Mucosa of descending colon (tissue), 3 donors: ENCODE measurements around the gene FHIT. TPM values are rescaled to one million over a fixed set of nuclear protein-coding genes. Genes with fewer than 3 reads are reported as not detected.

Source experiments
- ATAC-seq: fragments of 200-7000 bp; cut with Tn5 transposase; one replicate; pipeline ENCODE4 v1.9.1; 2020; ENCODE audit warnings: mild to moderate bottlenecking, moderate library complexity
- DNase-seq, 3 donors: peaks; one replicate each; pipeline ENCODE4 v3.0.0-alpha.2; 2020
- H3K36me3 ChIP-seq: fragments of 200-600 bp; one replicate; pipeline ENCODE4 v1.8.0; 2021; ENCODE audit warnings: low read depth, mild to moderate bottlenecking
- H3K4me1 ChIP-seq: fragments of 200-600 bp; one replicate; pipeline ENCODE4 v1.8.0; 2021; ENCODE audit warnings: low read depth, mild to moderate bottlenecking
- H3K4me3 ChIP-seq: fragments of 200-600 bp; one replicate; pipeline ENCODE4 v1.8.0; 2021; ENCODE audit warnings: mild to moderate bottlenecking
- H3K9me3 ChIP-seq: fragments of 200-600 bp; one replicate; pipeline ENCODE4 v1.8.0; 2021; ENCODE audit warnings: mild to moderate bottlenecking
- intact Hi-C, 2 donors: fragments of 100-400 bp; cut with DNase I in 1 of 2; cut with micrococcal nuclease in 1 of 2; formaldehyde crosslinking; loops; one replicate each; pipeline versions ENCODE4 v1.11.0 to v1.11.1; 2022; cut with DNase I, micrococcal nuclease
- total RNA-seq, 3 donors: library from RNA; stranded (reverse); fragmentation: NEBNext Ultra II Directional in 2 of 3; extraction: Animal tissue kit (Norgen Biotek cat#: 25700) in 2 of 3; gene quantifications; one replicate each; pipeline versions ENCODE4 v1.2.1 to v1.2.4, GENCODE V29; 2021 to 2023
- TF ChIP-seq, protein P1 (sequence below): fragments of 200-600 bp; IDR thresholded peaks from one replicate; pipeline ENCODE4 v1.8.0; 2022; ENCODE audit warnings: antibody characterized with exemption, mild to moderate bottlenecking
- donor health status: DM: no; HTN: no; CAD: no; lungs with moderate emphysema.
- donor health status: DM: no; HTN: no; CAD: no.
- donor health status: DM: no; HTN: yes; CAD: no.

The FHIT gene
- total RNA-seq, 3 donors from 2014 or later, result 8.9 to 20.7 (median 18.6) TPM

DNA sequence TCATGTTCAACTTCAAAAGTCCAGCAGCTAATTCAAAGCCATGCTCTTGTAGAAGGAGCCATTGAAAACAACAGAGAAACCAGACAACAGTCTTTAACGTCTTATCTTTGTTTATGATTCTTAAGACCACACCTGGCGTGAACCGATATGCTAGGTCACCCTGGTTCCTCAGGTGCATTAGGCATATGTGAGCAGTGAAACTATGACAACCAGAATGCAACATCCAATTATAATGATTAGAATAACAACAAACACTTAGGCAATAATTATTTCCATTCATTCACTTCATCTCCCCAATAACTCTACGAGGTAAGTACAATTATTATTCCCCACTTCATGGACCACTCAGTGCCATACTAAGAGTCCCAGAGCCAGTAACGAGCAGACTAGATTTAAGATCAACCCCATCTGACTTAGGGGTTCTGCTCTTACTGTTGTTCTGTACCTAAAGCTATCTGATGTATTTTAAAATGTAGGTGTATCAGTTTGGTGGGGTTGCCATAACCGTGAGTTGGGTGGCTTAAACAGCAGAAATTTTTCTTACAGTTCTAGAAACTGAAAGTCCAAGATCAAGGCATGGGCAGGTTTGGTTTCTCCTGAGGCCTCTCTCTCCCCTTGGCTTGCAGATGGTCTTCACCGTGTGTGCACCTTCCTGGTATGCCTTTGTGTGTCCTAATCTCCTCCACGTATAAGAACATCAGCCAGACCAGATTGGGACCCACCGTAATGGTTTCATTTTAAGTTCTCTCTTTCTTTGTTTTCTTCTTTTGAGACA lies 1203.6 kb downstream of the FHIT start:
- no peaks in the 10 kb centered on the region for H3K36me3 ChIP-seq
- no peaks in the 10 kb centered on the region for H3K9me3 ChIP-seq
- no peak for ATAC-seq
- TF ChIP-seq, protein P1, sequence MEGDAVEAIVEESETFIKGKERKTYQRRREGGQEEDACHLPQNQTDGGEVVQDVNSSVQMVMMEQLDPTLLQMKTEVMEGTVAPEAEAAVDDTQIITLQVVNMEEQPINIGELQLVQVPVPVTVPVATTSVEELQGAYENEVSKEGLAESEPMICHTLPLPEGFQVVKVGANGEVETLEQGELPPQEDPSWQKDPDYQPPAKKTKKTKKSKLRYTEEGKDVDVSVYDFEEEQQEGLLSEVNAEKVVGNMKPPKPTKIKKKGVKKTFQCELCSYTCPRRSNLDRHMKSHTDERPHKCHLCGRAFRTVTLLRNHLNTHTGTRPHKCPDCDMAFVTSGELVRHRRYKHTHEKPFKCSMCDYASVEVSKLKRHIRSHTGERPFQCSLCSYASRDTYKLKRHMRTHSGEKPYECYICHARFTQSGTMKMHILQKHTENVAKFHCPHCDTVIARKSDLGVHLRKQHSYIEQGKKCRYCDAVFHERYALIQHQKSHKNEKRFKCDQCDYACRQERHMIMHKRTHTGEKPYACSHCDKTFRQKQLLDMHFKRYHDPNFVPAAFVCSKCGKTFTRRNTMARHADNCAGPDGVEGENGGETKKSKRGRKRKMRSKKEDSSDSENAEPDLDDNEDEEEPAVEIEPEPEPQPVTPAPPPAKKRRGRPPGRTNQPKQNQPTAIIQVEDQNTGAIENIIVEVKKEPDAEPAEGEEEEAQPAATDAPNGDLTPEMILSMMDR, result no peak
- intact Hi-C loops, result no loop called here
- no peak for DNase-seq
- H3K4me3 ChIP-seq, result no peak overlapping the region
- no peaks in the 10 kb centered on the region for H3K4me1 ChIP-seq

DNA sequence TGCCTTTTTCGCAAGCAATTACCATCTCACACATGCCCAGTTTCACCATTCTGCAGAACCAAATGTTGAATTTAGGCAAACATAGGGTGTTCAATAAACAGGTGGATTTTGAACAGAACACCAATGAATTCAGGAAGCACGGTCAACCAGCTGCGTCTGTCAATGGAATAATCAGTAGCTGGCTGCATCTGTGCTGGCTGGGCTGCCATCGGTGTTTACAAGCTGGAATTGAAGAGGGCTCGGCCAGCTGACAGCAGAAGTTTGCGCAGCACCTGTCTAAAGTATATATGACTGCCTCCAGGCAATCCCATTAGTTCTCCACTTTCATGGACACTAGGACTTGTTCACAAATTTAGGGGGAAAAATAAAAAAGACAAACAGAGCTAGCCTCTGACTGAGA lies 1205.0 kb downstream of the FHIT start:
- DNase-seq (peak in 1 of 3 donors; percentile 10), ATAC-seq (peak; percentile 63)
- intact Hi-C loops, result no loop called here
- Histone ChIP-seq H3K9me3 (no peaks in the 10 kb centered on the region), H3K36me3 (no peaks in the 10 kb centered on the region), H3K4me3 (no peak overlapping the region), H3K4me1 (no peaks in the 10 kb centered on the region)
- TF ChIP-seq, protein P1, result no peak

DNA sequence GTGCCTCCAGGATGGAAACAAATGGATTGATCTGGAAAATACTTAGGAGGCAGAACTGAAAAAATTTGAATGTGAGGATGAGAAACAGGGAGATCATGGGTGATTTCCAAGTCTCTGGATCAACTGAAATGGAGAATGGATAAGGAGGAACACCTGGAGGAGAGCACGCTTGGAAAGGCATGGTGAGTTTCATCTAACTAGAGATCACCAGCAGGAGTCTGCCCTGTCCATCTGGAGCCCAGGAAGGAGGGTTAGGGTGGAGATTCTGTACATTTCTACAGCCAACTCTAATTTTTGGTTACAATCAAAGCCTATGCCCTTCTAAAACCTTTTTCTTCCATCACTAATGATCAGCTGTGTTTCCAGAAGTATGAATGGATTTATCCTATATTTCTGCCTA lies 1205.6 kb downstream of the FHIT start:
- intact Hi-C loops, result no loop called here

DNA sequence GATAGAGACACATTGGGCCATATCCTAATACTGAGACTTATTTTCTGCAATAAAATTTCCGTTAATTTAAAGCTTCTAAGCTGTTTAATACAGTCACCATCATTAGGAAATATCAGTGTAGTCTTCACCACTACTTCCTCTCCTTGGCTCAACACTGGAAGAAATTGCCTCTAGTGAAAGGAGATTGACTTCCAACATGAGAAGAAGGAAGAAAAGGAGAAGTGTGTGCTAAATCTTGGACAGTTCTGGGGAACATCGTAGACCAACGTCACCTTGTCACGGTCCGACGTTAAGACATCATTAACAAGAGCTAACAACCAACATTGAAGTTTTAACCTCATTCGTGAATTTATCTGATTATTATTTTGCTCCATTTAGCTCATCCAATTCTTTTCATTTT lies 1214.4 kb downstream of the FHIT start:
- intact Hi-C loops, result no loop called here
- ATAC-seq, result no peak
- no peaks in the 10 kb centered on the region for H3K36me3 ChIP-seq
- H3K9me3 ChIP-seq, result no peaks in the 10 kb centered on the region
- TF ChIP-seq, protein P1, result no peak
- no peak overlapping the region for H3K4me3 ChIP-seq
- DNase-seq, result no peak
- H3K4me1 ChIP-seq, result no peaks in the 10 kb centered on the region

More for the DNA sequence above, 1205.6 kb downstream of the FHIT start:
- ATAC-seq (no peak), DNase-seq (no peak)
- H3K4me3 ChIP-seq, result no peak overlapping the region
- H3K4me1 ChIP-seq, result no peaks in the 10 kb centered on the region
- no peaks in the 10 kb centered on the region for H3K9me3 ChIP-seq
- TF ChIP-seq, protein P1, result no peak
- H3K36me3 ChIP-seq, result no peaks in the 10 kb centered on the region

DNA sequence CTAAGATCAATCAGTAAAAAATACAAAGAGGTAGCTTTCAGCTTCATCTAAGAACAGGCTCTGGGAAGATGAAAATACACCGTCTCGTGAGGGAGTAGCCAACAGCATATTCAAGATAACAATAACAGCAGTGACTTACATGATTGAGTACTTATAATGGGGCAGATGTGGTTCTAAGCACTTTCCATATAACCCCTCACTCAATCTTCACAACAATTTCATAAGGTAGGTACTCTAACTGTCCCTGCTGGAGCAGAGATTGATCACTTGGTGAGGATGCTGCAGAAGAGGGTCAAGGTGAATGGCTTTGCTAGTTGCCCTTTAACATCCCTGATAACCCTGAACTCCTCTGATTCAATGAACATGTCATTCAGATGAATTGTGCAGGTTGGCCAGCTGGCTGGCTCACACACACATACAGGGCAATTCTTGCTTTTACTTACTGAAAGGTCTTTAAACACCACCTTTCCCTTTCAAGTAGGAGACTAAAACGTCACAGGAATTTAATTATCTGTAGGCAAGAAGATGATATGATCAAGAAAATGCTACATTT lies 1217.3 kb downstream of the FHIT start:
- no peak for ATAC-seq
- Histone ChIP-seq H3K4me3 (no peak overlapping the region), H3K36me3 (no peaks in the 10 kb centered on the region), H3K9me3 (no peaks in the 10 kb centered on the region), H3K4me1 (no peaks in the 10 kb centered on the region)
- DNase-seq, result no peak
- TF ChIP-seq, protein P1, result no peak
- intact Hi-C loops, result no loop called here
